Measurements from ENCODE around the gene SGTA.

DNA sequence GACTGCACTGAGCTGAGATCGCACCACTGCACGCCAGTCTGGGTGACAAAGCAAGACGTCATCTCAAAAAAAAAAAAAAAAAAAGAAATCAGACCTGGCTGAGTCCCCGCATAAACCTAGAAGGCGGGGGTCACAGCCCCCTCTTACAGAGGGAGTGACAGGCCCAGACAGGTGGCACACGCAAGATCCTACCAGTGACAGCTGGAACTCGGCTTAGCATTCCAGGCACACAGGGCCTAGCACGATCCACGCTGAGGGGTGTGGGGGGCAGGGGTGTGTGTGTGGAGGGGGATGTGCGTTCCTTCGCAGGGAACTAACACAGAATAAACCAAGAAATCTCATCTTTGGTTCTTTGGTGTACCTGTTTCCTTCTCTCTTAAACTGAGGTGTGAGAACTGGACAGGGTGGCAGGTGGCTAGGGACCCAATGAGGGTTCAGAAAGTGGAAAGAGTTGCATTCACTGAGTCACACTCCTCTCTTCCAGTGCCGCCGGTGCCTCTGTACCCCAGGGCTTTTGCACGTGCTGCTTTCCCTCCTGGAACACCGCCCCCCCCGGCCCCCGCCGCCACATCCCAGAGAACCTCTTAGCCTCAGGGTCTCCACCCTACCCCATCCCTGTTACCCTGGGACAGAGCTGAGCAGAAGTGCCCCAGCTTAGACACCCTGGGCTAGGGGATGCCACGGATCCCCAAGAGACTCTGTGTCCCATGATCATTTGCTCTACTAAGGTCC is 5.0 kb downstream of the SGTA start:
- TF ChIP-seq POLR2A (IDR thresholded peaks at IDR 0.05), result no peak
- TF ChIP-seq, protein P1, sequence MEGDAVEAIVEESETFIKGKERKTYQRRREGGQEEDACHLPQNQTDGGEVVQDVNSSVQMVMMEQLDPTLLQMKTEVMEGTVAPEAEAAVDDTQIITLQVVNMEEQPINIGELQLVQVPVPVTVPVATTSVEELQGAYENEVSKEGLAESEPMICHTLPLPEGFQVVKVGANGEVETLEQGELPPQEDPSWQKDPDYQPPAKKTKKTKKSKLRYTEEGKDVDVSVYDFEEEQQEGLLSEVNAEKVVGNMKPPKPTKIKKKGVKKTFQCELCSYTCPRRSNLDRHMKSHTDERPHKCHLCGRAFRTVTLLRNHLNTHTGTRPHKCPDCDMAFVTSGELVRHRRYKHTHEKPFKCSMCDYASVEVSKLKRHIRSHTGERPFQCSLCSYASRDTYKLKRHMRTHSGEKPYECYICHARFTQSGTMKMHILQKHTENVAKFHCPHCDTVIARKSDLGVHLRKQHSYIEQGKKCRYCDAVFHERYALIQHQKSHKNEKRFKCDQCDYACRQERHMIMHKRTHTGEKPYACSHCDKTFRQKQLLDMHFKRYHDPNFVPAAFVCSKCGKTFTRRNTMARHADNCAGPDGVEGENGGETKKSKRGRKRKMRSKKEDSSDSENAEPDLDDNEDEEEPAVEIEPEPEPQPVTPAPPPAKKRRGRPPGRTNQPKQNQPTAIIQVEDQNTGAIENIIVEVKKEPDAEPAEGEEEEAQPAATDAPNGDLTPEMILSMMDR (IDR thresholded peaks at IDR 0.05), result no peak
